Fibroblast of pulmonary artery (primary cell): Measurements from ENCODE around the gene POLD3.

Source experiments
- DNase-seq: peaks from one replicate; pipeline ENCODE4 v3.0.0-alpha.2; 2010; ENCODE audit warnings: low read depth
- H3K4me3 ChIP-seq: replicated peaks from 2 replicates; pipeline ENCODE4 v1.5.1; 2011; ENCODE audit warnings: low read depth, mild to moderate bottlenecking, control low read depth, low read length, moderate library complexity
- TF ChIP-seq, protein P1 (sequence below): IDR thresholded peaks from 2 replicates; pipeline ENCODE4 v1.5.1; 2011; ENCODE audit warnings: mild to moderate bottlenecking, control low read depth, low read length, inconsistent platforms; ENCODE audit errors: missing control alignments

The POLD3 gene

DNA sequence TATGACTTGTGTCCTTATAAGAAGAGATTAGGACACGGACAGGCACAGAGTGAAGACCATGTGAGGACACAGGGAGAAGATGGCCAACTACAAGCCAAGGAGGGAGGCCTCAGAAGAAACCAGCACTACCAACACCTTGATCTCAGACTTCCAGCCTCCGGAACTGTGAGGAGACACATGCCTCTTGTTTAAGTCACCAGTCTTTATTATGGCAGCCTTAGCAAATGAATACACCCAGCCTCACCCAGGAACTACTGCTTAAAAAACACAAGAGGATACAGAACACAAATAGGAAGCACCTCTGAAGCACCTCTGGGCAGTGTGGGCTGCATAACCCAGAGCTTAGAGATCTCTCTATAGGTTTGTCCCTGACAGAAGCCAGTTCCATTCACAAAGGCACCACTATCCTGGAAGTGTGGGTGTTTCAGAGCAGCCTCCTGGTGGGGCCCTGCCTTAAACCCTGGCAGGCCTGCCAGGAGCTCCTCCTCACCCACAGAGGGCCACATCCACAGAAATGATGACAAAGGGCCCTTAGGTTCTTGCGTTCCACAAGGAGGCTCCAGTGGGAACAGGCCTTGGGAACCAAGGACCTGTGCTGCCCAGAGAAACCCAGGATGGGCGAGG is 80.1 kb downstream of the POLD3 start:
- no peak for DNase-seq
- no peak overlapping the region for H3K4me3 ChIP-seq
- TF ChIP-seq, protein P1, sequence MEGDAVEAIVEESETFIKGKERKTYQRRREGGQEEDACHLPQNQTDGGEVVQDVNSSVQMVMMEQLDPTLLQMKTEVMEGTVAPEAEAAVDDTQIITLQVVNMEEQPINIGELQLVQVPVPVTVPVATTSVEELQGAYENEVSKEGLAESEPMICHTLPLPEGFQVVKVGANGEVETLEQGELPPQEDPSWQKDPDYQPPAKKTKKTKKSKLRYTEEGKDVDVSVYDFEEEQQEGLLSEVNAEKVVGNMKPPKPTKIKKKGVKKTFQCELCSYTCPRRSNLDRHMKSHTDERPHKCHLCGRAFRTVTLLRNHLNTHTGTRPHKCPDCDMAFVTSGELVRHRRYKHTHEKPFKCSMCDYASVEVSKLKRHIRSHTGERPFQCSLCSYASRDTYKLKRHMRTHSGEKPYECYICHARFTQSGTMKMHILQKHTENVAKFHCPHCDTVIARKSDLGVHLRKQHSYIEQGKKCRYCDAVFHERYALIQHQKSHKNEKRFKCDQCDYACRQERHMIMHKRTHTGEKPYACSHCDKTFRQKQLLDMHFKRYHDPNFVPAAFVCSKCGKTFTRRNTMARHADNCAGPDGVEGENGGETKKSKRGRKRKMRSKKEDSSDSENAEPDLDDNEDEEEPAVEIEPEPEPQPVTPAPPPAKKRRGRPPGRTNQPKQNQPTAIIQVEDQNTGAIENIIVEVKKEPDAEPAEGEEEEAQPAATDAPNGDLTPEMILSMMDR = no peak

GRCh38 chr11:74672956-74673692 is 80.7 kb downstream of the POLD3 start:
- TF ChIP-seq, protein P1 = no peak
- H3K4me3 ChIP-seq = no peak overlapping the region
- DNase-seq = peak; percentile 99

DNA sequence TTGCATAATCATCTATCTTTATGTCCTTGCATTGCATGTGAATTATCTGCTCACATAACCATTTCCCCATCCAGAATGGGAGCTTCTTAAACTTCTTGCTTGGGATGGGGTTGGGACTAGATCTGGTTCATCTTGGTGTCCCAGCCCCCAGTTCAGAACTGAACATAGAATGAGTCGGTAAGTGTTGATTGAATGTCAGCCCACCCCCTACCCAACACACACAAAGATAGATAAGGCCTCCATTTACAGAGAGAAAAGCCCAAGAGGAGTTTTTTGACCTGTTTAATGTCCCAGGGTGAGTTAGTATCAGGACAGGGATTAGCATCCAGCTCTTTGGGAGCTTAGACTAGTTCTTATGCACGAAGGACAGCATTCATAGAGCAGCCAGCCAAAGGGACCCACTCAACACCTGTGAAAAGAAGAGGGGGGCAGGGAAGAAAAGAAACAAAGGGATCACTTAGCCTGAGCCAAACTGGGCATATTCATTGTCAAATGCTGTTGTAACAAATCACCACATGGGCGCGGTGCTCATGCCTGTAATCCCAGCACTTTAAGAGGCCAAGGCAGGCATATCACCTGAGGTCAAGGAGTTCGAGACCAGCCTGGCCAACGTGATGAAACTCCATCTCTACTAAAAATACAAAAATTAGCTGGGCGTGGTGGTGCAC is 81.4 kb downstream of the POLD3 start:
- TF ChIP-seq, protein P1 = no peak
- no peak for DNase-seq

GRCh38 chr11:74675761-74676160 is 83.4 kb downstream of the POLD3 start:
- DNase-seq = no peak
- TF ChIP-seq, protein P1 = no peak
- no peak overlapping the region for H3K4me3 ChIP-seq

More for the DNA sequence above, 81.4 kb downstream of the POLD3 start:
- H3K4me3 ChIP-seq = no peak overlapping the region

DNA sequence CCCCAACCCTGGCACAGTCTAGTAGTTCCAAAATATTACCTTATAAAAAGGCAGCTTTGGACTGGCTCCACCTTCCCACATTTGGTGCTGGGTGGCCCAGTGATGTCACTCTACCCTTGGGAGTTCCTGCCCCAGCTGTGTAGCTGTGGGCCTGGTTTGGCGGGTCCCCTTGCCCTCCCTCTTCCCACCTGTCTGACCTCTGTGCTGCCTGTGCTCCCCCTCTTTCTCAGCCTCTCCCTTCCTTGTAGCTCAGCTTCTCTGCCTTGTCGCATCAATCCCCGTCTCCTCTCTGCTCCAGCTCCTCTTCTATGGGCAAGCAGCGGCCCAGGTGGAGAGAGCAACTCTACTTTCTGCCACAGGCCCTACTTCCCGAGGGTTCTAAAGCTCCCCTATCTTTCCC is 84.2 kb downstream of the POLD3 start:
- no peak for DNase-seq
- TF ChIP-seq, protein P1 = no peak
- no peak overlapping the region for H3K4me3 ChIP-seq

- DNase-seq = no peak
- TF ChIP-seq, protein P1 = no peak
Measured at GRCh38 chr11:74677131-74677530, 84.7 kb downstream of the POLD3 start.

More at GRCh38 chr11:74677131-74677530, 84.7 kb downstream of the POLD3 start:
- H3K4me3 ChIP-seq = no peak overlapping the region
